GM20431 (cell line): ENCODE measurements around the gene ADH1B.

Experiments
- in situ Hi-C: fragments of 300-500 bp; cut with MseI, MboI; formaldehyde crosslinking; loops from one replicate; pipeline ENCODE4 v1.15.0; 2020; ENCODE audit warnings: low sequenced_read_pairs; ENCODE audit not compliant: unreplicated experiment

The ADH1B gene

DNA sequence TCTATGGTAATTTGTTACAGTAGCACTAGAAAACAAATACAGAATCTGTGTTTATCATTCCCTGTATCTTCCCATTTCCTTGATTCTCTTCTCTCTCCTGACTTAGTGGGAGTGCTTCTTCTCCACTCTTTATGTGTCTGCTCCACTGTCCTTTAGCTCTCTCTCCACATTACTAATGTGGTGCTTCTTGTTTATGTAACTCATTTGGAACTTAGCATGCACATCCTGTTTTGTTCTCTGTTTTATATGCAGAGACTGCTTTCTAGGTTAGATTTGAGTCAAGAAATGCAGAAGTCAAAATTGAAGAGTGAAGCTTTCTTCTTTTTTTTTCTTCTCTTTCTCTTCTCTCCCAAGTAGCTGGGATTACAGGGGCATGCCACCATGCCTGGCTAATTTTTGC lies 56.3 kb downstream of the ADH1B start:
- in situ Hi-C loops, result no loop called here
